ENCODE results near the gene FAM120A.

Gene FAM120A

GRCh38 chr9:93471124-93471523 lies 19.6 kb downstream of the FAM120A start:
- DNase-seq, result no peak

GRCh38 chr9:93473411-93473810 lies 21.9 kb downstream of the FAM120A start:
- DNase-seq, result peak; percentile 32

- DNase-seq, result no peak
Observed at GRCh38 chr9:93475108-93475507, 23.6 kb downstream of the FAM120A start.

GRCh38 chr9:93475856-93476255 lies 24.4 kb downstream of the FAM120A start:
- DNase-seq, result no peak

DNA sequence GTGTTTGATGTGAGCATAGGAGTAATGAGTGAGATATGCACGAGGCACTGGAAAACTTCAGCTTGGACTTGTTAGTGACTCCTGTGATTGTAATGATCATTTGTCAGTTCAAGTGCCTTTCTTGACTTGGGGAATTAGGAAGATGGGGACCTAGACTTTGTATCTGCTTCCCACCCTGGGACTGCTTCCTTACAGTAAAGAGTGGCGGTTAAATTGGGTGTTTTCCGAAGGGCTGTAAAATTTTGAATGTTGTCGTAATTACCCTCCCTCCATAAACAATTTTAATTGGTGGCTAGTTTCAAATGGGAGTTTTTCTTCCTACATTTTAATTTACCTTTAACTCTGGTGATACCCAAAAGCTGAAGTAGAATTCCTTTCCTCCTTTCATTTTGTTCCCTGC lies 25.4 kb downstream of the FAM120A start:
- DNase-seq, result no peak

GRCh38 chr9:93477397-93477796 lies 25.9 kb downstream of the FAM120A start:
- DNase-seq, result no peak

- DNase-seq, result no peak
Observed at GRCh38 chr9:93479726-93480125, 28.2 kb downstream of the FAM120A start.

- no peak for DNase-seq
Observed at GRCh38 chr9:93480262-93480661, 28.8 kb downstream of the FAM120A start.

DNA sequence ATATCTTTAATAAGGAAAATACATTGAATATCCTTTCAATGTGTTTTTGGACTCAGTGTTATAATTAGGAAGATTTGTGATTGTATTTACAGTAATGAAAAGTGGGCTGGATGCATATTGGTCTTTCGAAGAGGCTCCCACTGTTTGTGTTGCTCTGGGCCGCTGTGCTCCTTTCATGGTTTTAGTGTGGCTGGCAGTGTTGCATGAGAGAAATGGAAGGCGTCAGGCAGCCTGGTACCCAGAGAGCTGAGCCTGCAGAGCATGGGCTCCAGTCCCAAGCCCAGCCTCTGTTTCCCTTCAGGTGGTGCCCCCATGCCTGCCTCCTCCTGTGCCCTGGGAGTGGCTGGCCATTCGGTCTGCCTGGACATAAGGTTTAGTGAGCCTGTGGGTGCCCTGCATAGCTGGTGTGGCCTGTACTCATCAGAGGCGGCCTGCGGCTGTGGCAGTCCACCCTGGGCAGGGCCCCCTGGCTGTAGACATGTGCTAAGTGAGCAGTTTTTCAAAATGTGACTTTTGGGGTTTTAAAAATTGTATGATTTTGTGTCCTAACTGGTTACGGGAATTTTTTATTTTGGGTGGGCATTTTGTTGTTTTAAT lies 29.3 kb downstream of the FAM120A start:
- no peak for DNase-seq

DNA sequence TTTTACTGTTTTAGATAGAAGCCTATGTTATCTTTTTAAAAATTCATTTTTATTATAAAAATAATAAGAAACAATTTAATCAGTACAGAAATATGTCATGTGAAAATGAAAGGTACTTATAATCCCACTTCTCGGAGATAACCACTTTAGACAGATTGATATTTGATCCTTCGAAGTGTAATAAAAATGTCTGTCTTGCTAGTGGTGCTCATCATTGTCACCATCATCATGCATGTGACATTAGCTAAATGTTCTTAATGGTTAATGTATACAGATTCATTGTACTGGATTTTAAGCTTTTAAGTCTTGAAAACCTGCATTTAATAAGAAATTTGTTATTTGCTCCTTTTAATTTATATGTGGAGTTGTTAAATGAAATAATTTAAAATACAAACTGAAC lies 32.0 kb downstream of the FAM120A start:
- DNase-seq, result no peak

GRCh38 chr9:93486268-93486667 lies 34.8 kb downstream of the FAM120A start:
- DNase-seq, result no peak

DNA sequence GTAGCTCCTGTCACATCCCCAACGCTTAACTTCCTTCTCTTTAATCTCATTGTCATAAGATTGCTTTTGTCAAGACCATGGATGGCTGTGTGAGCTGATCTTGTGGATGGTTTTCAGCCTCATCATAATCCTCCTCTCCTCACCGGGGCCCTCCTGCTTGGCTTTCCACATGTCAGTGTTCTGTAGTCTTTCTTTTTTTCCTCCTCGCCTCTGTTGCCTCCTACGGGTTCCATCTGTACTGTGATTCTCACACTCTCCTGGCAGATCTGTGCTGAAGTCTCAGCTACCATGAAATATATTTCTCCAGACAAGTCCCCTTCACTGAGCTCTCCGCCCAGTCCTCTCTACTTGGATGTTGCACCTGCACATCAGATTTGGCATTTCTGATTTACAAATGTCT lies 36.8 kb downstream of the FAM120A start:
- DNase-seq, result no peak

- no peak for DNase-seq
Observed at GRCh38 chr9:93491593-93492232, 40.2 kb downstream of the FAM120A start.

DNA sequence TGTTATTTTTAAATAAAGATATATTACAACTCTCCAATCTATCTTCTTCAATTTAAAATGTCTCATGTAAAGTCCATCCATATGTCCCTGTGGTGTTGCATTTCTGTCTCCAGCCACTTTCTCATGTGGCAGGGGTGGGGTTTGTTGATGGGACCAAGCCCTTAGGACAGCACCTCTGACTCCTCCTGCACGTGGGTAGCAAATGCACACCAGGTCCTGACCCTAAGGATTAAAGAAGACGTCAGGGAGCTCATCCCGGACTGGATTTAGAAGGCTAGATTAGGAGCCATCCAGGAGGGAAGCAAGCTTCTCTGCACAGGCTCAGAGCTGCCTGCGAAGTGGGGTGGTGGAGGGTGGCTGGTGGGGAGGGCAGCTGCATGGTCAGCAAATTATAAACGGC lies 40.8 kb downstream of the FAM120A start:
- no peak for DNase-seq

GRCh38 chr9:93493949-93494348 lies 42.5 kb downstream of the FAM120A start:
- no peak for DNase-seq

DNA sequence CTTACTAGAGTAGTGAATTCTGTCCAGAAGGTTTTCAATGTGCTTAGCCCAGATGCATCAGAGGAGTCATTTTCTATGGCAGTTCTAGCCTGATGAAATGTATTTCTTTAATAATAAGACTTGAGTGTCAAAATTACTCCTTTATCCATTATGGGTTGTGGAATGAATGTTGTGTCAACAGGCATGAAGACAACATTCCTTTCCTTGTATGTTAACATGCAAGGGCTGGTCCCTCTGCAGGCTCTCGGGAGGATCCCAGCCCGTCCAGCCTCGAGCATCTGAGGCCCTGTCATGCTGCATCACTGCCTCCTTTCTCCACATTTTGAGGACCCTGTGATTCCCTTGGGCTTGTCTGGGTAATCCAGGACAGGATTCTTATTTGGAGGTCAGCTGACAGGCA lies 44.8 kb downstream of the FAM120A start:
- peak; percentile 38 for DNase-seq

DNA sequence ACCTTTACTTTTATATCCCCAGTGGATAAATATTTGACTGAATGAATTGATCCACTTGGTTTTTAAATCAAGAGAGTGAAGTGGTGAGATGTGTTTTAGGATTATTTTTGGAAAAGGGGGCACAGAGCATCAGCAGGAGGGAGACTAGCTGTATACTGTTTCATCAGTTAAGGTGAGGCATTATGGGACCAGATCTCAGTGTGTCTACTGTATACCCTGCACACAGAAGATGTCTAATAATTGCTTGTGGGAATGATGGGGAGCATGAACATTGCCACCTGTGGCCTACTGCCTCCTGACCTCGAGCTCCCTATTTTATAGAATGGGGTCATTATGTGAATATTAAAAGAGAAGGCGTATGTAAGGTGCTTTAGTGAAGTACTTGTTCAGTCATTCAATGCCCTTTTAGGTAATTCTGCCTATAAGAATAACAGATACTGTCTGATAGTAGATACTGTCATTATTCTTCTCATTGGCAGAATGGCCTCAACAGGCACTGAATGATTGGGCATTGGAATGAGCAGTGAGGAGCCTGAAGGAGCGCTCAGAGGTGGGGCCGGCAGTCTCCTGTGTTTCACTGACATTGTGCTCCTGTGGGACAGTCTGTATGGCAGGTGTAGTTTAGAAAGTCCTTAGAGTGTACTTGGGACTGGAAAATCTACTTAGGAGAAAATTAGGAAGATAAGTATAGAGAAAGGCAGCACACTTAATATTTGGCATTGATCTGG lies 49.2 kb downstream of the FAM120A start:
- DNase-seq, result no peak

GRCh38 chr9:93501406-93501805 lies 49.9 kb downstream of the FAM120A start:
- no peak for DNase-seq

GRCh38 chr9:93503381-93503780 lies 51.9 kb downstream of the FAM120A start:
- no peak for DNase-seq

DNA sequence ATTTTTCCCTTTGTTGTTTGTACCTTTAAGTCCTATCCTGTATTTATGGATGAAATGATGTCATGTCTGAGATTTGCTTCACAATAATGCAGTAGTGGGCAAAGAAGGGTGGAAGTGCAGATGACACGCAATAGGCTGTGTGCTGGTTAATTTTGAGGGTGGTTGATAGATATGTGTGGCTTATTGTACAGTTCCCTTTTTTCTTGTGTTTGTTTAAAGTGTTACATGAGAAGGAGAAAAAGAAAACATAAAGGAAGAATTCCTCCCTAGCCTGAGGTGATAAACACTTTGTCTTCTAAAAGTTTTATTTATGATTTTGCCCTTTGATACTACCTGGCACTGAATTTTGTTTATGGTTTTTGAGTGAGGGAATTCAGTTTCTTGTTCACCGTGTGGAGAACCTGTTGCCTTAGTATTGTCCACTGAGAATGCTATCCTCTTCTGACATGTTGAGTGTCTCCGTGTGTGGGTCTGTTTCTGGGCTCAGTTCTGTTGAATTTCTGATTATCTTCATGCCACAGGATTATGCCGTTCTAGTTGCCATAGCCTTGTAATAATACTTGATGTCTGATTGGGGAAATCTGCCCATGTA lies 54.2 kb downstream of the FAM120A start:
- no peak for DNase-seq

- DNase-seq, result no peak
Observed at GRCh38 chr9:93507768-93508167, 56.3 kb downstream of the FAM120A start.

- no peak for DNase-seq
Observed at GRCh38 chr9:93508207-93508606, 56.7 kb downstream of the FAM120A start.

GRCh38 chr9:93509084-93509483 lies 57.6 kb downstream of the FAM120A start:
- no peak for DNase-seq

DNA sequence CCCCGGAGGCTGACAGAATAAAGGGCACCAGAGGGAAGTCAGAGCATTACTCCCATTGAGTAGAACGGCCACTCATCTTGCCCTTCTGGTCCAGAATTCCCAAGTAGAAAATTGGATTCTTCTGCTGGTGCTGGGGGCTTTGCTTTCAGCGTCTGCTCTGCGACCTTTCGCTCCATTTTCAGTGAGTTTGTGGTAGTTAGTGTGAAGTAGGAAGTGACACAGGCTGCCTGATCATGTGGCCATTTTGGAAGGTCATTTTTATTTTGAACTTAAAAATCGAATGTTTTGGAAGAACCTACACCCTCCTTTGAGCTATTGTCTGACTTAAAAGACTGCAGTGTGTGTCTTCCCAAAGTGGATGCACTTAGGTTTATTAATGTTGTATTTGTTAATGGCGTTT lies 58.6 kb downstream of the FAM120A start:
- no peak for DNase-seq
